Mucosa of descending colon (tissue), 3 donors: ENCODE data around the gene ATG9A. TPM values are rescaled to one million over a fixed set of nuclear protein-coding genes. Genes with fewer than 3 reads are reported as not detected.

Experiments
- ATAC-seq: fragments of 200-7000 bp; cut with Tn5 transposase; one replicate; pipeline ENCODE4 v1.9.1; 2020; ENCODE audit warnings: mild to moderate bottlenecking, moderate library complexity
- DNase-seq, 3 donors: peaks; one replicate each; pipeline ENCODE4 v3.0.0-alpha.2; 2020
- H3K36me3 ChIP-seq: fragments of 200-600 bp; one replicate; pipeline ENCODE4 v1.8.0; 2021; ENCODE audit warnings: low read depth, mild to moderate bottlenecking
- H3K4me1 ChIP-seq: fragments of 200-600 bp; one replicate; pipeline ENCODE4 v1.8.0; 2021; ENCODE audit warnings: low read depth, mild to moderate bottlenecking
- H3K4me3 ChIP-seq: fragments of 200-600 bp; one replicate; pipeline ENCODE4 v1.8.0; 2021; ENCODE audit warnings: mild to moderate bottlenecking
- H3K9me3 ChIP-seq: fragments of 200-600 bp; one replicate; pipeline ENCODE4 v1.8.0; 2021; ENCODE audit warnings: mild to moderate bottlenecking
- intact Hi-C, 2 donors: fragments of 100-400 bp; cut with DNase I in 1 of 2; cut with micrococcal nuclease in 1 of 2; formaldehyde crosslinking; loops; one replicate each; pipeline versions ENCODE4 v1.11.0 to v1.11.1; 2022; cut with DNase I, micrococcal nuclease
- total RNA-seq, 3 donors: library from RNA; stranded (reverse); fragmentation: NEBNext Ultra II Directional in 2 of 3; extraction: Animal tissue kit (Norgen Biotek cat#: 25700) in 2 of 3; gene quantifications; one replicate each; pipeline versions ENCODE4 v1.2.1 to v1.2.4, GENCODE V29; 2021 to 2023
- TF ChIP-seq, protein P1 (sequence below): fragments of 200-600 bp; IDR thresholded peaks from one replicate; pipeline ENCODE4 v1.8.0; 2022; ENCODE audit warnings: antibody characterized with exemption, mild to moderate bottlenecking
- donor health status: DM: no; HTN: no; CAD: no; lungs with moderate emphysema.
- donor health status: DM: no; HTN: no; CAD: no.
- donor health status: DM: no; HTN: yes; CAD: no.

Gene ATG9A
- total RNA-seq, 3 donors from 2014 or later, result 51.9 to 74.3 (median 63.4) TPM

DNA sequence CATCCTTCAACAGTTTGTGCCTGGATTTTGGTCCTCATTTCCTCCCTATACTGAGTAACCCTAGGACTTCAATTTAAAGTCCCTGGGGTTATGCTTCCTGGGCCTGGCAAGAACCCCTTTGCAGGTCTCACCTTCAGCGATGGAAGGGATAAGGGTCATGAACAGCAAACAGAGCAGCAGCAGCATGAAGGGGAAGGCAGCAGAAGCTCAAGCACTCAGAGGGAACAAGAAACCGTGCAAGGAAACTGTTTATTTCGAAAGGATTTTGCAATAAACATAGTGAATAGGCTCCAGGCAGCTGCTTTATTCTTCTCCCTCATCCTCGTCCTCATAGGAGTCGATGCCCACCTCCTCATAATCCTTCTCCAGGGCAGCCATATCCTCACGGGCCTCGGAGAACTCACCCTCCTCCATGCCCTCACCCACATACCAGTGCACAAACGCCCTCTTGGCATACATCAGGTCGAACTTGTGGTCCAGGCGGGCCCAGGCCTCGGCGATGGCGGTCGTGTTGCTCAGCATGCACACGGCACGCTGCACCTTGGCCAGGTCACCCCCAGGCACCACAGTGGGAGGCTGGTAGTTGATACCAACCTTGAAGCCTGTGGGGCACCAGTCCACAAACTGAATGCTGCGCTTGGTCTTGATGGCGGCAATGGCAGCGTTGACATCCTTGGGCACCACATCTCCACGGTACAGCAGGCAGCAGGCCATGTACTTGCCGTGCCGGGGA lies 20.8 kb upstream of the ATG9A start:
- H3K9me3 ChIP-seq, result no peaks in the 10 kb centered on the region
- TF ChIP-seq, protein P1, sequence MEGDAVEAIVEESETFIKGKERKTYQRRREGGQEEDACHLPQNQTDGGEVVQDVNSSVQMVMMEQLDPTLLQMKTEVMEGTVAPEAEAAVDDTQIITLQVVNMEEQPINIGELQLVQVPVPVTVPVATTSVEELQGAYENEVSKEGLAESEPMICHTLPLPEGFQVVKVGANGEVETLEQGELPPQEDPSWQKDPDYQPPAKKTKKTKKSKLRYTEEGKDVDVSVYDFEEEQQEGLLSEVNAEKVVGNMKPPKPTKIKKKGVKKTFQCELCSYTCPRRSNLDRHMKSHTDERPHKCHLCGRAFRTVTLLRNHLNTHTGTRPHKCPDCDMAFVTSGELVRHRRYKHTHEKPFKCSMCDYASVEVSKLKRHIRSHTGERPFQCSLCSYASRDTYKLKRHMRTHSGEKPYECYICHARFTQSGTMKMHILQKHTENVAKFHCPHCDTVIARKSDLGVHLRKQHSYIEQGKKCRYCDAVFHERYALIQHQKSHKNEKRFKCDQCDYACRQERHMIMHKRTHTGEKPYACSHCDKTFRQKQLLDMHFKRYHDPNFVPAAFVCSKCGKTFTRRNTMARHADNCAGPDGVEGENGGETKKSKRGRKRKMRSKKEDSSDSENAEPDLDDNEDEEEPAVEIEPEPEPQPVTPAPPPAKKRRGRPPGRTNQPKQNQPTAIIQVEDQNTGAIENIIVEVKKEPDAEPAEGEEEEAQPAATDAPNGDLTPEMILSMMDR, result no peak
- H3K4me3 ChIP-seq, result no peak overlapping the region
- ATAC-seq (no peak), DNase-seq (peak in 2 of 3 donors; percentile 41 to 61)
- intact Hi-C loops, result no loop called here
- peaks cover 63% of the 10 kb centered on the region for H3K4me1 ChIP-seq
- H3K36me3 ChIP-seq, result no peaks in the 10 kb centered on the region

DNA sequence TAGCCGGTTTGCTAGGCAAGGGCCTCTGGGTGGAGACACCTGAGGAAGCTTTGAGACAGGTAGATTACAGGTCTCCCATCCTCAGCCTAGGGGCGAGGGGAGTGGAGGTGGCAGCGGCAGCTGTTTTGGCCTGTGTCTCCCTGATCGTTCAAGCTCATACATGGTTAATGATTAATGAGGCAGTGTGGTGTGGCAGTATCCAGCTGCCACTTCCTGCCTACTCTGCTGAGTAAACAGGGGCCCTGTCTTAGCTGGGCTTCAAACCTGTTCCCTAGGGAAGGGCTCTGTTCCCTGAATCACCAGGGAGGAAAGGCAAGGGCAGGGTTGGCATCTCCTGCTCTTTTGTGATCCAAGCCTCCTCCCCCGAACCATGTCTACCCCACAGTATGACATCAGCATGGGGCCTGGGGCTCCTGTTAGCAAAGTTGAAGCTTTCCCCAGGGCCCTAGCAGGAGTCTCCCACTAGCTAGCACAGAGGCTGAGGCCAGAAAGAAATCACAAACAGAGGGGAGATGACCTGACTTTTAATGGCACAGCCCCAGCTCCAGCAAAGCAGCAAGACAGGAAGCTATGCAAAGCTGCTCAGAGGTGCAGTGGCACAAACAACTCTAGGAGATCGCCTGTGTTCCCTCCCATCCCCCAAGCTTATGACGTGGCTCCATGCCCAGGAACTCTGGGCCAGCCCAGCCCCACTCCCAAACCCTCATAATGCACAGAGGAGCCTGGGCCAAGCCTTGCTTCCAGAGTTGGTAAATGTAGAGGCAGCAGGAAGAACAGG lies 20.0 kb upstream of the ATG9A start:
- Histone ChIP-seq H3K36me3 (no peaks in the 10 kb centered on the region), H3K4me1 (peaks cover 64% of the 10 kb centered on the region)

DNA sequence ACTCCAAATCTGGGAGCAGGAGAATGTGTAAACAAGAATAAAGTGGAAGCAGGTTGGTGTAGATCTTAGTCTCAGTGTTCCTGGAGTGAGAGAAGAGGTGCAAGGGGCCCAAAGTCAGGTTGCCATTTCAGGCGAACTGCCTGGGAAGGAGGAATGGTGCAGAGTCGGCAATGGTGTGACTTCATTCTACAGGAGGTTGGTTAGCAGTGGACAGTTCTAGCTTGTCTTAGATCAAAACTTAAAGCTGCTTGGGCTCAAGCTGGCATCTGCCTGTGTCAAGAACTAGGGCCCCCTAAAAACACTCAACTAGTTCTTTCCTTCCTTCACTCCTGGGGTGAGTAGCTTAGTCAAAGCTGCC lies 19.4 kb upstream of the ATG9A start:
- H3K4me1 ChIP-seq, result peaks cover 63% of the 10 kb centered on the region
- DNase-seq, result no peak
- TF ChIP-seq, protein P1, result no peak
- H3K9me3 ChIP-seq, result no peaks in the 10 kb centered on the region
- no peak overlapping the region for H3K4me3 ChIP-seq
- ATAC-seq, result no peak
- intact Hi-C loops, result no loop called here
- H3K36me3 ChIP-seq, result no peaks in the 10 kb centered on the region

More for the DNA sequence above, 20.0 kb upstream of the ATG9A start:
- intact Hi-C loops, result no loop called here
- Histone ChIP-seq H3K9me3 (no peaks in the 10 kb centered on the region), H3K4me3 (no peak overlapping the region)
- ATAC-seq (peak; percentile 70), DNase-seq (peak; percentile 90 to 96 (median 90))
- TF ChIP-seq, protein P1, result no peak

DNA sequence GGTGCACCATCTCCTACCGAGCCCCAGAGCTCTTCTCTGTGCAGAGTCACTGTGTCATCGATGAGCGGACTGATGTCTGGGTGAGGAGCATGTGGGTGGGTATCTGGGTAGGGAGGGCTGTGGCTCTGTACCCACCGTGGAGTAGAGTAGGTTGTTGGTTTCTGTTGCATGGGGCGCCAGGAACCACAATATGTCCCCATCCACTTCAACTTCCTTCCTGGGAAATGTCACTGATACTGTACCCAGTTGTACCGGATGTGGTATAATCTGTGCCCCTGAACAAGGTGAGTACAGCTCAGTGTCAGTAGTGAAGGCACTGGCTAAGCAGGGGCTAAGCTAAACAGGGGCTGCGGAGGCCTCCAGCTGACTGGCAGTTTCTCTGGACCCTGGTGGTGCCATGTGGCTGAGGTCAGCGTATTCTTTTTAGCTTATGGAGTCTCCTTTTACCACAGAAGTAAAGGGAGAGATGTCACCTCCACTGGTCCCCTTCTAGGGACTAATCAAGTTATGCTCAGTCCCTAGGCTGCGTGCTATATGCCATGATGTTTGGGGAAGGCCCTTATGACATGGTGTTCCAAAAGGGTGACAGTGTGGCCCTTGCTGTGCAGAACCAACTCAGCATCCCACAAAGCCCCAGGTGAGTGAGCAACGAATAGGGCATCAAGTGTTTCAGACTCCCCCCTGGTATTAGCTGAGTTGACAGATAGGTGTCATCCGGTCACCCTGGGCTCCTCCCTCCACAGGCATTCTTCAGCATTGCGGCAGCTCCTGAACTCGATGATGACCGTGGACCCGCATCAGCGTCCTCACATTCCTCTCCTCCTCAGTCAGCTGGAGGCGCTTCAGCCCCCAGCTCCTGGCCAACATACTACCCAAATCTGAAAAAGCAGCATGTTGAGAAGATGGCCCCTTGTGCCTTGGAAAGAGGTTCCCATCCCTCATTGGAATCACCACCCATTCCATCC lies 18.5 kb upstream of the ATG9A start:
- ATAC-seq (peak; percentile 5), DNase-seq (peak in 1 of 3 donors; percentile 64)
- TF ChIP-seq, protein P1, result no peak
- intact Hi-C loops, result no loop called here
- Histone ChIP-seq H3K36me3 (no peaks in the 10 kb centered on the region), H3K9me3 (no peaks in the 10 kb centered on the region), H3K4me1 (peaks cover 63% of the 10 kb centered on the region), H3K4me3 (no peak overlapping the region)

DNA sequence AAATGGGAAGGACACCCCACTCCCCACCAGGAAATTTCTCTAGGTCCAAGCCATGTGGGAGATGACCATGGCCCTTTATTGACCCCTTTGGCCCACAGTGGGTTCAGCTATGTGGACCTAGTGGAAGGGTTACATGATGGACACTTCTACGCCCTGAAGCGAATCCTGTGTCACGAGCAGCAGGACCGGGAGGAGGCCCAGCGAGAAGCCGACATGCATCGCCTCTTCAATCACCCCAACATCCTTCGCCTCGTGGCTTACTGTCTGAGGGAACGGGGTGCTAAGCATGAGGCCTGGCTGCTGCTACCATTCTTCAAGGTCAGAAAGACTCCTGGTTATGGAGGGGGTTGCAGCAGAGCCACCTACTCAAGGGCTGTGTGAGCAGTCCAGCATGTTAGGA lies 17.1 kb upstream of the ATG9A start:
- Histone ChIP-seq H3K4me3 (no peak overlapping the region), H3K9me3 (no peaks in the 10 kb centered on the region), H3K4me1 (peaks cover 55% of the 10 kb centered on the region), H3K36me3 (no peaks in the 10 kb centered on the region)
- TF ChIP-seq, protein P1, result no peak
- intact Hi-C loops, result no loop called here
- ATAC-seq (no peak), DNase-seq (no peak)
